ENCODE results near the gene PEAK1. TPM values are rescaled to one million over a fixed set of nuclear protein-coding genes. Genes with fewer than 3 reads are reported as not detected.

PEAK1 gene
- total RNA-seq, 1 experiment from 2014 or later: 2.5 TPM

DNA sequence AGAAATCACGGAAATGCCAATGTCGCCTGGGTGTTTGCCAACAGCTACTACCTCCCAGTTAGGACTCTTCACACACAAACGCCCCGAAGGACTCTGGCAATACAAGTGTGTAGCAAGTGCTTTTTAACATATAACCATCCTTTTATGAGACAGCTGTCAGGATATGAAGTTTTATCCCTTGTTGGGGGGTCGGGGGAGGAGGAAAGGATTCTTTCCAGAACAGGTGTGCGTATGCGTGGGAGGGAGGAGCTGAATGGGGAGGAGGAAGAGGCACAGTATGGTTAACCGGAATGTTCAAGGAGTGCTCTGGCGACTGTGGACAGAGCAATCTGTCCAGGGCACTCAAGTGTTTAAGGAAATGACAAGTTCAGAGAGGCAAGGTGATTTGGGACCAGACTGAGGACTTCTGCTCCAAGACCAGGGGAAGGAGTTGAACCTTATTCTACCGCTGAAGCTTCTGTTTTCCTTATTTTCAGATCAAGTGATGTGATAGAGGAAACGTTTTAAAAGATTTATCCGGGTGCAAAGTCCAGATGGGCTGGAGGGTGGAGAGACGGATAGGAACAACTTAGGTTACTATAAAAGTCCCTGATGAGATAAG is 350.3 kb downstream of the PEAK1 start:
- DNase-seq: no peak
- Histone ChIP-seq H3K79me2 (ENCODE audit: low read length) (peaks cover 59% of the 10 kb centered on the region), H3K9me3 (ENCODE audit: low read length) (no peaks in the 10 kb centered on the region), H3K9ac (ENCODE audit: low read length) (peak overlapping the region; percentile 78), H3K4me2 (ENCODE audit: low read depth, low read length, poor library complexity, severe bottlenecking) (peak overlapping the region; percentile 89), H3K27ac (ENCODE audit: low read length) (peak overlapping the region; percentile 75), H3K36me3 (ENCODE audit: insufficient read depth, low read length) (0 out of 2 replicates have a peak, but pooled peaks cover 8% of the 10 kb centered on the region), H3K27me3 (ENCODE audit: low read length) (no peaks in the 10 kb centered on the region), H2AFZ (ENCODE audit: low read length) (no peak overlapping the region), H3K4me1 (ENCODE audit: low read length) (peaks cover 38% of the 10 kb centered on the region), H4K20me1 (ENCODE audit: insufficient read depth, low read depth, low read length) (peaks cover 7% of the 10 kb centered on the region; the same call in 1 of the 2 replicates), H3K4me3 (ENCODE audit: low read length) (peak overlapping the region; percentile 74), H3K9me2 (replicated peaks; ENCODE audit: insufficient read depth, low read length) (no peaks in the 10 kb centered on the region)

DNA sequence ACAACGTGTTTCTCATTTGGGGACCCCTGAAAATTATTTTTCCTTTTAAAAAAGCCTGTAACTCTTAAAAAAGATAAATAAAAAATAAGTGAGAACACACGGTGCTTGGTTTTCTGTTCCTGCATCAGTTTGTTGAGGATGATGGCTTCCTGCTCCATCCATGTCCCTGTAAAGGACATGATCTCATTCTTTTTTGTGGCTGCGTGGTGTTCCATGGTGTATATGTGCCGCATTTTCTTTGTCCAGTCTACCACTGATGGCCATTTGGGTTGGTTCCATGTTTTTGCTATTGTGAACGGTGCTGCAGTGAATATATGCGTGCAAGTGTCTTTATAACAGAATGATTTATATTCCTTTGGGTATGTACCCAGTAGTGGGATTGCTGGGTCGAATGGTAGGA is 351.3 kb downstream of the PEAK1 start:
- peaks cover 43% of the 10 kb centered on the region for H3K4me1 ChIP-seq (ENCODE audit: low read length)
- 0 out of 2 replicates have a peak, but pooled peaks cover 8% of the 10 kb centered on the region for H3K36me3 ChIP-seq (ENCODE audit: insufficient read depth, low read length)
- DNase-seq: no peak
- H3K9me3 ChIP-seq (ENCODE audit: low read length): no peaks in the 10 kb centered on the region
- no peaks in the 10 kb centered on the region for H3K27me3 ChIP-seq (ENCODE audit: low read length)
- H3K9me2 ChIP-seq (replicated peaks; ENCODE audit: insufficient read depth, low read length): no peaks in the 10 kb centered on the region
- no peak overlapping the region for H2AFZ ChIP-seq (ENCODE audit: low read length)
- H3K4me3 ChIP-seq (ENCODE audit: low read length): 0 out of 2 replicates have a peak overlapping the region, but pooled peaks have one; percentile 74
- peaks cover 7% of the 10 kb centered on the region; the same call in 1 of the 2 replicates for H4K20me1 ChIP-seq (ENCODE audit: insufficient read depth, low read depth, low read length)
- 0 out of 2 replicates have a peak overlapping the region, but pooled peaks have one; percentile 39 for H3K9ac ChIP-seq (ENCODE audit: low read length)
- peak overlapping the region; percentile 75 for H3K27ac ChIP-seq (ENCODE audit: low read length)
- H3K4me2 ChIP-seq (ENCODE audit: low read depth, low read length, poor library complexity, severe bottlenecking): peak overlapping the region; percentile 89
- peaks cover 69% of the 10 kb centered on the region for H3K79me2 ChIP-seq (ENCODE audit: low read length)

DNA sequence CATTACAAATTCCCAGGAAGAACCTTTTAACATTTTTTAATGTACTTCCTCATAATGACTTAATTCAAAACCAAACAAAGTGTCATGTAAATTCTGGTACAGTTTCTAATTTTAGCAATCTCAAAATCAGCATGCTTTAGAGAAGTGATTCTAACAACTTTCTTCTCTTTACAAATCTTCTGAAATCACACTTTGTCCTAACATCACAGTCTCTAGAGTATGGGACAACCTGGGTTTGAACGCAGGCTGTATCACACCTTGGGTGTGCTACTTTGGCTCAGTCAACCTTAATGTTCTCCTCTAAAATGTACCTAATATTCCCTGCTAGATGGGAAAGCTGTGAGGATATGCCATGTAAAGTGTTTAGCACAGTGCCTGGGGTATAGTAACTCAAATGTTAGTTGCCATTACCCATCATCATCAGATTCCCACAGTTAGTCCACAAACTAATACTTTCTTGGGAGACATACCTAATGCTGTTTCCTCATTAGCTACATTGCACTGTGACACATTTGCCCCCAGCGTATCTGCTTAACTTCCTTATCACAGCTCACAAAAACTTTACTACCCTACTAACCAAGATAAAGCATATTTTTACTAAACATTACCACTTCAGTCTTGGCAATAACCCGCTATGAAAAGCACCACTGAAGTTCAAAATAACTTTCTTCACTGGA is 352.1 kb downstream of the PEAK1 start:
- H3K9ac ChIP-seq (ENCODE audit: low read length): peak overlapping the region; percentile 39; the same call in 1 of the 2 replicates

DNA sequence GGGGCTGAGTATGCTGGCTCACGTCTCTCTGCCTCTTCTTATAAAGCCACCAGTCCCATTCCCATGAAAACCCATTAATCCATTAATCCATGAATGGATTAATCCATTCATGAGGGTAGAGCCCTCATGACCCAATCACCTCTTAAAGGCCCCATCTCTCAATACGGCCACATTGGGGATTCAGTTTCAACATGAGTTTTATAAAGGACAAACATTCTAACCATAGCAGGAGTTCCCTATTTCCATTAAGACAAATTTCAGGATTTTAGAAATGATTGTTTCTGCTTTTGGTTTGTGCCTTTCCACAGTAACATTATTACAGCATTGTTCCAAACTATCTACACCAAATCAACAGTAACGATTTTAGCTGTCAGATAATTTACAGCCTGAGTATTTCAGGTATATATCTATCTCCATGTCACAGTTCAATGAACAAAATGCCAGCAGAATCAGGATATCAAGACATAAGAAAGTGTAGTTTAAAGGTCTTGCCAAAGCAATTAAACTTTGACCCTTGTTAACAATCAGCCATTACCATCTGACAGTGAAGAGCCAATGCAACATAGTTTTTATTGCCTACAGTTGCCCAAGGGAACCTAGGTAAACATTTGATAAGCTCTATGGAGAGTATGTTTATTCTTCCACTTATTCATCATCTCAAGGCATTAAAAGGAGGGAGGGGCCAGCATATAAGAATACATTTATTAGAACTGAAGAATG is 352.8 kb downstream of the PEAK1 start:
- Histone ChIP-seq H3K79me2 (ENCODE audit: low read length) (peaks cover 84% of the 10 kb centered on the region), H3K27ac (ENCODE audit: low read length) (peak overlapping the region; percentile 75)

More for the DNA sequence above, 352.1 kb downstream of the PEAK1 start:
- H3K27me3 ChIP-seq (ENCODE audit: low read length): no peaks in the 10 kb centered on the region
- H3K9me3 ChIP-seq (ENCODE audit: low read length): no peaks in the 10 kb centered on the region
- peaks cover 7% of the 10 kb centered on the region; the same call in 1 of the 2 replicates for H4K20me1 ChIP-seq (ENCODE audit: insufficient read depth, low read depth, low read length)
- peak overlapping the region; percentile 40 for H3K4me3 ChIP-seq (ENCODE audit: low read length)
- H3K36me3 ChIP-seq (ENCODE audit: insufficient read depth, low read length): 0 out of 2 replicates have a peak, but pooled peaks cover 8% of the 10 kb centered on the region
- H3K4me1 ChIP-seq (ENCODE audit: low read length): peaks cover 49% of the 10 kb centered on the region
- peak overlapping the region; percentile 75 for H3K27ac ChIP-seq (ENCODE audit: low read length)
- H3K9me2 ChIP-seq (replicated peaks; ENCODE audit: insufficient read depth, low read length): no peaks in the 10 kb centered on the region
- H2AFZ ChIP-seq (ENCODE audit: low read length): no peak overlapping the region
- DNase-seq: peak; percentile 78
- peak overlapping the region; percentile 89 for H3K4me2 ChIP-seq (ENCODE audit: low read depth, low read length, poor library complexity, severe bottlenecking)
- peaks cover 77% of the 10 kb centered on the region for H3K79me2 ChIP-seq (ENCODE audit: low read length)

DNA sequence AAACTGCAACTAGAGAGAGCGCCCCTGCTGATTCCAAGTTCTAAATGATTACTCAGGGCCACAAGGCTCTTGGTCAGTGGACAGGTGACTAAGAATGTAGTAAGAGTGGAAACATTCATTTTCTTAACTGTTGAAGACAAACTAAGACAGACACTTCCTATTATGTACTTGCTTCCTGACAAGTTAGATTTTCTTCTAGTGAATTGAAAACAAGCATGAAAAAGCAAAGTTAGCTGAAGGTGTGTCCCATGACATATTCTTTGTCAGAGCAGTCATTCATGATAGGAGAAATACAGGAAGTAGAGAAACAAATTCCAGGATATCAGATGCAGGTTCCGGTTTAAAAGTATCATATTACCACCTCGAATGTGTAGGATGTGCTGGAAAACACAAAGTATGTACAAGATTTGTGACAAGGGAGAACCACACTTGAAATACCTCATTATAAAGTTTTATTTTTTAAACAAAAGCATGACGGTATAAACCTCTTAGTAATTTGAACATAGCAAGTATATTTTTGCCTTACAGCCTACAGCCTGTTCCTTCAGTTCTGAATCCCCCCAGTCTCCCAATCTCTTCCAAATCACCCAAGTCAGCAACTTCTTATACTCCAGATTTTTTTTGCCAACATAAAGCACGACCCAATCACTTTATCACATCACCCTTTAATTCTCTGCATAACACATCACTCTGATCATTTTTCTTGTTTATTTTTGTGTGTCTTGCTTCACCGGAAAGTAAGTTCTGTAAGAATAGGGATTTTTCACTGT is 355.2 kb downstream of the PEAK1 start:
- peaks cover 100% of the 10 kb centered on the region for H3K79me2 ChIP-seq (ENCODE audit: low read length)
- H3K4me2 ChIP-seq (ENCODE audit: low read depth, low read length, poor library complexity, severe bottlenecking): no peak overlapping the region
- no peaks in the 10 kb centered on the region for H3K9me2 ChIP-seq (replicated peaks; ENCODE audit: insufficient read depth, low read length)
- H2AFZ ChIP-seq (ENCODE audit: low read length): no peak overlapping the region
- H3K27me3 ChIP-seq (ENCODE audit: low read length): no peaks in the 10 kb centered on the region
- H3K36me3 ChIP-seq (ENCODE audit: insufficient read depth, low read length): 0 out of 2 replicates have a peak, but pooled peaks cover 8% of the 10 kb centered on the region
- H3K4me1 ChIP-seq (ENCODE audit: low read length): peaks cover 73% of the 10 kb centered on the region
- H3K27ac ChIP-seq (ENCODE audit: low read length): no peak overlapping the region; the same call in 1 of the 2 replicates
- H4K20me1 ChIP-seq (ENCODE audit: insufficient read depth, low read depth, low read length): peaks cover 7% of the 10 kb centered on the region; the same call in 1 of the 2 replicates
- no peak for DNase-seq
- no peaks in the 10 kb centered on the region for H3K9me3 ChIP-seq (ENCODE audit: low read length)
- no peak overlapping the region for H3K9ac ChIP-seq (ENCODE audit: low read length)
- no peak overlapping the region for H3K4me3 ChIP-seq (ENCODE audit: low read length)

More for the DNA sequence above, 352.8 kb downstream of the PEAK1 start:
- Histone ChIP-seq H3K9ac (ENCODE audit: low read length) (no peak overlapping the region), H3K4me1 (ENCODE audit: low read length) (peaks cover 56% of the 10 kb centered on the region), H3K27me3 (ENCODE audit: low read length) (no peaks in the 10 kb centered on the region), H3K9me3 (ENCODE audit: low read length) (no peaks in the 10 kb centered on the region), H4K20me1 (ENCODE audit: insufficient read depth, low read depth, low read length) (peaks cover 7% of the 10 kb centered on the region; the same call in 1 of the 2 replicates), H3K9me2 (replicated peaks; ENCODE audit: insufficient read depth, low read length) (no peaks in the 10 kb centered on the region), H3K4me2 (ENCODE audit: low read depth, low read length, poor library complexity, severe bottlenecking) (peak overlapping the region; percentile 89), H3K36me3 (ENCODE audit: insufficient read depth, low read length) (0 out of 2 replicates have a peak, but pooled peaks cover 8% of the 10 kb centered on the region), H3K4me3 (ENCODE audit: low read length) (no peak overlapping the region), H2AFZ (ENCODE audit: low read length) (no peak overlapping the region)
- no peak for DNase-seq

DNA sequence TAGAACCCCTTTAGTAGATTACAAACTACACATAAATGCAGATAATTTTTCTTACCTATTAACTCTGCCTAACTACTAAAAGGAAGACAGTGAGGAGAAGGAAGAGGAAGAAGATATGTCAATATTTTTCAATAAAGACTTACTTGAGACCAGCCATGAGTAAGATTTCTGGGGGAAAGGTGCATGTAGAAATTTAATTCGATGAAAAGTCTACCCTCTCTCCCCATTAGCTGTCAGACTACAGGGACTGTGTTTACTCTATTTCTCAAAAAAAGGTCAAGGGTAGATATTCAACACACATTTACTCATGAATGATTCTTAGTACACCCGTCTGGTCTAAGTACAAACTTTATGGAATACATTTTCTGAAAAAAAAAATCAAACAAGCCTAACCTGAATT is 355.8 kb downstream of the PEAK1 start:
- Histone ChIP-seq H3K9me3 (ENCODE audit: low read length) (no peaks in the 10 kb centered on the region), H3K9me2 (replicated peaks; ENCODE audit: insufficient read depth, low read length) (no peaks in the 10 kb centered on the region), H3K36me3 (ENCODE audit: insufficient read depth, low read length) (peaks cover 4% of the 10 kb centered on the region; the same call in 1 of the 2 replicates), H3K79me2 (ENCODE audit: low read length) (peaks cover 99% of the 10 kb centered on the region), H3K27ac (ENCODE audit: low read length) (no peak overlapping the region), H3K4me2 (ENCODE audit: low read depth, low read length, poor library complexity, severe bottlenecking) (no peak overlapping the region), H3K27me3 (ENCODE audit: low read length) (no peaks in the 10 kb centered on the region), H2AFZ (ENCODE audit: low read length) (no peak overlapping the region), H3K4me3 (ENCODE audit: low read length) (no peak overlapping the region), H3K9ac (ENCODE audit: low read length) (no peak overlapping the region), H4K20me1 (ENCODE audit: insufficient read depth, low read depth, low read length) (peaks cover 4% of the 10 kb centered on the region; the same call in 1 of the 2 replicates), H3K4me1 (ENCODE audit: low read length) (peaks cover 72% of the 10 kb centered on the region)
- DNase-seq: no peak

DNA sequence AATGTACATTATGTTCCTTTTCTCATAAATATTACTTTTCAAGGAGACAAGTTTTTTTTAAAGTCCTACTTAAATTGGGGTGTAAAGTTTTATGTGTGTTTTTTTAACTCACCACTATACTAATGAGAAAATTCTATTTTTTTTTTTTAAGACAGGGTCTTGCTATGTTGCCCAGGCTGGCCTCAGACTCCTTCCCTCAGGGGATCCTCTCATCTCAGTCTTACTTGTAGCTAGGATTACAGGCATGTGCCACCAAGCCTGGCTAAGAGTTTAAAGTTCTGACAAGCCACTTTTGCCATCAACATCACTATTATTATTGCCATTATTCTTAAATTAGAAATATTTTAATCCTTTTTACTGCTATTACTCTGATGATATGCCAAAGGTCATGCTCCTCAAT is 356.7 kb downstream of the PEAK1 start:
- Histone ChIP-seq H4K20me1 (ENCODE audit: insufficient read depth, low read depth, low read length) (peaks cover 8% of the 10 kb centered on the region; the same call in 1 of the 2 replicates), H3K4me2 (ENCODE audit: low read depth, low read length, poor library complexity, severe bottlenecking) (no peak overlapping the region), H3K9ac (ENCODE audit: low read length) (no peak overlapping the region), H3K27me3 (ENCODE audit: low read length) (no peaks in the 10 kb centered on the region), H3K27ac (ENCODE audit: low read length) (no peak overlapping the region), H3K9me2 (replicated peaks; ENCODE audit: insufficient read depth, low read length) (no peaks in the 10 kb centered on the region), H3K4me3 (ENCODE audit: low read length) (no peak overlapping the region), H3K9me3 (ENCODE audit: low read length) (no peaks in the 10 kb centered on the region), H3K79me2 (ENCODE audit: low read length) (peaks cover 97% of the 10 kb centered on the region), H2AFZ (ENCODE audit: low read length) (no peak overlapping the region), H3K4me1 (ENCODE audit: low read length) (peaks cover 69% of the 10 kb centered on the region), H3K36me3 (ENCODE audit: insufficient read depth, low read length) (peaks cover 4% of the 10 kb centered on the region; the same call in 1 of the 2 replicates)
- no peak for DNase-seq

Data from Karpas-422 (cell line).